HG03039 (cell line): ENCODE results near the gene VEGFB.

Experiments
- ATAC-seq: cut with Tn5 transposase; IDR thresholded peaks from one replicate; pipeline ENCODE4 v1.9.1; 2021; ENCODE audit warnings: mild to moderate bottlenecking, moderate library complexity; ENCODE audit not compliant: unreplicated experiment

VEGFB gene, protein sequence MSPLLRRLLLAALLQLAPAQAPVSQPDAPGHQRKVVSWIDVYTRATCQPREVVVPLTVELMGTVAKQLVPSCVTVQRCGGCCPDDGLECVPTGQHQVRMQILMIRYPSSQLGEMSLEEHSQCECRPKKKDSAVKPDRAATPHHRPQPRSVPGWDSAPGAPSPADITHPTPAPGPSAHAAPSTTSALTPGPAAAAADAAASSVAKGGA

DNA sequence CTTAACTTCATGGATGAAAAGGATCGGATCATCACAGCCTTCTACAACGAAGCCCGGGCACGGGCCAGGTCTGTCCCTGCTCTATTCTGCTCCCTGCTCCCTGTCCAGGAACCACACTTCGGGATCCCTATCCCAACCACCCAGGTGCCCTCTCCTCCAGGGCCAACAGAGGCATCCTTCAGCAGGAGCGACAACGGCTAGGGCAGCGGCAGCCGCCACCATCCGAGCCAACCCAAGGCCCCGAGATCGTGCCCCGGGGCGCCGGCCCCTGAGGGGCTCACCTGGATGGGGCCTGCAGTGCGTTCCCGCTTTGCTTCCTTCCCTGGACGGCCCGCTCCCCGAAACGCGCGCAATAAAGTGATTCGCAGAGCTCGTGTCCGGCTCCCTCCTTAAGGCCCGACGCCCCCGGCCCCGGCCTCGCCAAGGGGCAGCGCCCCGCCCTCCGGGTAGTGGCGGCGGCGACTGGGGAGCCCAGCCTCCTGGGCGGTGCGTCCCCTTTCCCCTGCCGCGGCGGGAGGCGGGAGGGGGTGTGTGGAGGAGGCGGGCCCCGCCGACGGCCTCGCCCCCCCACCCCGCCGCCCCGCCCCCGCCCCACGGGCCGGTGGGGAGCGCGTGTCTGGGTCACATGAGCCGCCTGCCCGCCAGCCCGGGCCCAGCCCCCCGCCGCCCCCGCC is at the start of gene VEGFB:
Gene VEGFB, plus strand, starts transcription at position 672 of the 674 bp plus-strand sequence. CDS start 250 bp downstream, outside the sequence.
- ATAC-seq, result peak; percentile 31

DNA sequence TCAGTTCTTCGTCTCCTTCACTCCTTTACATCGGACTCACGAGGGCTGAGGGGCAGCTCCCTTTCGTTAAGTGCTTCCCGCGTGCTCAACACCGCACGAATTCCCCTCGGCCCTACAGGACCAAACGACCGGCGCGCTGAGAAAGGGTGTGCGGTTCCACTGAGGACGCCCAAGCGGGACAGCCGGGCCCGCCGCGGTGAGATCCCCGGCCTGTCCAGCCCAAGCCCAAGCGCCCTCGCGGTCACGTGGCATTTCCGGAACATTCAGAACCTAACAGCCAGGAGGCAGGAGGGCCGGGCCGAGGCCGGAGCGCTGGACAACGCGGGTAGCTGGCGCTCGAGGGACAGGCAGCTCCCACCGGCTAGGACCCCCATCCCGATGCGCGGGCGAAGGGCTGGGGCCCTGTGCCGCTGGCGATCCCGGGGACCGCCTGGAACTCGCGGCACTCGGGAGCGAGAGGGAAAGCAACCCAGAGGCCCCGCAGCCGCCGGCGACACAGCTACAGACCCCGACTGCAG is 49.1 kb upstream of the VEGFB start:
- peak; percentile 16 for ATAC-seq

DNA sequence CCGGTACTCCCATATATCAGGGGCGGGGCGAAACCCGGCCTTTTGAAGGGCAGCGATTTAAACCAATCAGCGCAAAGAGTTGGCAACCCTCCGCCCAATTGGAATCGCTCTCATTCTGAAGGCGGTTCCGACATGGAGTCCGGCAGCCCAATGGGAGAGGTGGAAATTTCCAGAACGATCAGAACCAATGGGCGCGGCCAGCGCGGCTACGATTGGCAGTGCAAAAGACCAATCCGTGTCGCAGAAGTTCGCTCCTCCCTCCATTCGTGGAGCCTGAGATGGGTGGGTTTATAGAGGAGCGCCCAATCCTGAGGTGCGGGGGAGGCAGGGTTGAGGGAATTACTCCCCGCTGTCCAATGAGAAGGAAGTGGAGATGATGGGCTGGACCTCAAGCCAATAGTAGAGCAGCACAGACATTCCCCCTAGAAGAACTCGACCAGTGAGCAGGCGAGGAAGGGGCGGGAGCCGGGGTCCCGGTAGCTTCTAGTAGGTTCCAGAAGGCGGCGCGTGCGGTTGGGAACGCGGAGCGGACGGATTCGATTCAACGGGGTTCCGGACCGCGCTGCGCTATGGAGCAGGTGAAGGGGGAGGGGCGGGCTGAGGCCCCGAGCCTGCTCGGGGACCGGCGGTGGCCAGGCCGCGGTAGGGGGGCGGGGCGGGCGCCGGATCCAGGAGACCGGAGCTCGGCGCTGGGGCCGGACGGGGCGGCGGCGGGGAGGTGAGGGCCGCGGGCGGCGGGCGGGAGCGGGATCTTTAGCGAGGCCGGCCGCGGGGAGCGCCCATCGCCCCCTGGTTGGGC is 48.5 kb upstream of the VEGFB start, which contains the start of gene STIP1:
Gene STIP1, plus strand, starts transcription at position 479 of the 799 bp plus-strand sequence. Its CDS starts 91 bp downstream, at position 570.
- peak; percentile 81 for ATAC-seq

DNA sequence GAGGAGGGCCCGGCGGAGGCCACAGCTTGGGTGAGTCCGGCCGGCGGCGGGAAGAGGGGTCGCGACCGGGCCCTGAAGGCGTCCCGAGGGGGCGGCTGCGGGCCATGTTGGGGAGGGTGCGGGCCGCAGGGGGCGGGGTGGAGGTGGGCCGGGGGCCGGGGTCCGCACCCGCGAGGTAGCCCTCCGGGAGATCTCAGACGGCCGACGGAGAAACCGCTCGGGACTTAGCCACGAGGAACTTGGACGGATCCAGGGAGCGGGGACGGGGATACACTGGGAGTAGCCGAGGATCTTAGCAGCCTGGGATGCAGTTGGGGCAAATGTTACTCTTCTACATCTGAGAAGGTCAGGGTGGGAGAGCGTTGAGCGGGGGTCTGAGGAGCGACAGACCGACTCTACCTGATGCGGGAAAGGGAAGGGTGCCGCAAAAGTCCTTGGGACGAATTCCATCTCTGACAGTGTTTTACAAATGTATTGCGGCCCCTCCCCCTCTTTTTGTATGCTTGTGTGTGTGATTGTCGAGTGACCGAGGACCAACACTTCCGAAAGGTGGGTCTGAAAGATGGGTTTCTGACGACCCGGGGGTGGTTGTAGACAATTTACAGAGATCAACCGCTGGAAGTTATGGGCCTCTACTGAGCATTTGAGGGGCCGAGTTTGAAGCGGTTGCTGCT is 47.8 kb upstream of the VEGFB start:
- ATAC-seq, result peak; percentile 0

DNA sequence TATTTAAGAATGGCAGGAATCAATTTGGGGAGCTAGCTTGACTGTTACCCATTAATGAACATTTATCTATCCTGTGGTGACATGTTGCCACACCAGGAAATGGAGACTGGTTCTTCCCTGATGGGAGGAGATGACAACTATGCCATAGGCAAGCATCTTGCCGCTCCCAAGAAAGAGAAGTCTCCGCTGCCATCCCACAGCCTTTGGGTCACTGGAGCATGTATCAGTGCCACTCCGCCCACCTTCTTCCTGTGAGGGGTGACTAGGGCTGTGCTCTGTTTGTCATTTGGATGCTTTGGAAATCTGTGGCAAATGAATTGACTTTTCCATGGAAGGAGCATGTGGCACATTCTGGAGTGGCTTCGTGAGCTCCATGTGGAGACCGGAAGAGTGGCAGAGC is 42.0 kb upstream of the VEGFB start:
- no peak for ATAC-seq

DNA sequence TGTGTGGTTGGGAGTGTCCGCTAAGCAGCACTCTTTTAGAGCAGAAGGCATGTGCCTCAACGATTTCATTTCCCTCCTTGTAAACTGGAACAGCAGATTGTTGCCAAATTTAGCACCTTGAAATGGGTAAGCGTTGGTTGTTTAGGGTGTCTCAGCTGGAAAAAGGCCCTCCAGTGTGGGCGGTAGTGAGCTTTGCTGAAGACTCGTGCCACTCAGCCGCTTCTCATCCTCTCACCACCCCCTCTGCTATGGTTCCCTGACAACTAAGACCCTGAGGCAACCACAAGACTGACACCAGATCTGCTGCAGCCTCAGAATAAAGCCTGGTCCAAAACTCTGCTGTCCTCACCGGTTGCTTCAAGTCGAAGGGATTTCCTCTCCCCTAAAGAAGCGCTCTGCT is 37.8 kb upstream of the VEGFB start:
- no peak for ATAC-seq

DNA sequence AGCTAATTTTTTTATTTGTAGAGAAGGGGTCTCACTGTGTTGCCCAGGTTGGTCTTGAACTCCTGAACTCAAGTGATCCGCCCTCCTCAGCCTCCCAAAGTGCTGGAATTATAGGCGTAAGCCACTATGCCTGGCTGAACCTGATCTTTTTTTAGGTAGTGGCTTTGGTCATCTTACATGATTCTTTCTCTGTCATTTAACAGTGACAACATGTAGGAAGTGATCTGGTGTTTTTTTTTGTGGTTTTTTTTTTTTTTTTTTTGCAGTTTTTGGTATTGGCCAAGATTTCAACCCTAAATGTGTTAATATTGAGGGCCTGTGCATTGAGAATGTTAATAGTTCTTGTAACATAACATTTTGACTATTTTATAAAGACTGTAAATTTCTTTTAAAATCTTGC is 35.9 kb upstream of the VEGFB start:
- no peak for ATAC-seq

DNA sequence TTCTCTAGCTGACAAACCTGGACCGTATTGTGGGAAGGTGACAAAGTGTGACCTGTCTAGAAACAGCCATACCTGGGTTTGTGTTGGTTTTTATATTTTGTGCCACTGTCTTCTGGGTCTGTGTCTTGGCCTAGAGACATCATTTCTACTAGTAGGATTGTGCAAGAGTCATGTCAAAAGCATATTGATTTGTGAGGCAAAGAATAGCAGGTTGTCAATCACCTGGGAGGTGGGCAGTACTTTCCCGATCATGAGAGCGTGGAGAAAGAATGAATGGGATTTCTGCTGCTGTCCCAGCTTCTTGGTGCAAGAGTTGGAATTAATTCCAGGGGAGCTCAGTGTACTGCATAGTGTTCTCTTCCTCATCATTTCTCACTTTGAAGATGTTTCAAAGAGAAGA is 32.8 kb upstream of the VEGFB start:
- no peak for ATAC-seq

DNA sequence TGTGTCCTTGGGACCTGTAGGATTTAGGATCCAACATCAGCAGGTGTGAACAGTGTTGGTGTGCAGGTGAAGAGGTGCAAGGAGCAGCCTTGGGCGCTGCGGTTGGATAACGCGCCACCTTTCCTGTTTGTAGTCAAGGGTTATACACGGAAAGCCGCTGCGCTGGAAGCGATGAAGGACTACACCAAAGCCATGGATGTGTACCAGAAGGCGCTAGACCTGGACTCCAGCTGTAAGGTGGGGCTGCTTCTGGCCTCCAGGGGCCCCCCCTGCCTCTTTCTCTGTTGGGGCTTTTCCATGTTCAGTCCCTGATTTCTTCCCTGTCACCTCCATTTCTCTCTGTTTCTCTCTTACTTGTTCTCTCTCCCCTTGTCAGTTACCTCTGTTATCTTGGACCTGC is 31.4 kb upstream of the VEGFB start:
- ATAC-seq, result no peak

DNA sequence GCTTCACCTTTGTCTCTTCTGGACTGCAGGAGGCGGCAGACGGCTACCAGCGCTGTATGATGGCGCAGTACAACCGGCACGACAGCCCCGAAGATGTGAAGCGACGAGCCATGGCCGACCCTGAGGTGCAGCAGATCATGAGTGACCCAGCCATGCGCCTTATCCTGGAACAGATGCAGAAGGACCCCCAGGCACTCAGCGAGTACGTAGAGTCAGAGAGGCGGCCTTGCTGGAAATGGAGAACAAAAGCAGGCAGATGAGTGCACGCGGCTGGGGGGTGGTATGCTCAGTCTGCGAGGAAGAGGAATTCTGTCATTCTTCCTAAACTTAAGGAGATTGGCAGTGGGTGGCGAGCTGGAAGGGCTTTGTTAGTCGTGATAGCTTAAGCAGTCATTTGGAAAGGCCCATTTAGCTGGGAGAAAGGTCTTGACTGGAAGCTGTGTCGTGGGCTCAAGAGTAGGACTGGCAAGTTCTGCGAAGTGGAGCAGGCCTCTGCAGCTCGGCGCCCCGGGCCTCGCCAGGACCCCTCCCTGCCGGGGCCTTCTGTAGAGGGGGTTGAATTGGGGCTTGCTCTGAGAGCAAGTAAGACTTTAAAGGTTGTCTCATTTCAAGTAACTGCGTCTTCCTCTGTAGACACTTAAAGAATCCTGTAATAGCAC is 30.8 kb upstream of the VEGFB start:
- ATAC-seq, result no peak

DNA sequence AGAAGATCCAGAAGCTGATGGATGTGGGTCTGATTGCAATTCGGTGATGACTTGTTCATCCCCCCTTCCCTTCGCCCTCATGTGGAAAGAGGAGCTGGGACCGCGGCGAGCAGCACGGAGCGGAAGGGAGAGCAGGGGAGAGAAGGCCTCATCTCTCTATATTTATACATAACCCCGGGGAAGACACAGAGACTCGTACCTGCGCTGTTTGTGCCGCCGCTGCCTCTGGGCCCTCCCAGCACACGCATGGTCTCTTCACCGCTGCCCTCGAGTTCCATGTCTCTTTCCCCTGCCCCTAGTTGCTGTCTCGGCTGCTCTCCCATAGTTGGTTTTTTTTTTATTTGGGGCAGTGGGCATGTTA is 30.3 kb upstream of the VEGFB start:
- no peak for ATAC-seq

DNA sequence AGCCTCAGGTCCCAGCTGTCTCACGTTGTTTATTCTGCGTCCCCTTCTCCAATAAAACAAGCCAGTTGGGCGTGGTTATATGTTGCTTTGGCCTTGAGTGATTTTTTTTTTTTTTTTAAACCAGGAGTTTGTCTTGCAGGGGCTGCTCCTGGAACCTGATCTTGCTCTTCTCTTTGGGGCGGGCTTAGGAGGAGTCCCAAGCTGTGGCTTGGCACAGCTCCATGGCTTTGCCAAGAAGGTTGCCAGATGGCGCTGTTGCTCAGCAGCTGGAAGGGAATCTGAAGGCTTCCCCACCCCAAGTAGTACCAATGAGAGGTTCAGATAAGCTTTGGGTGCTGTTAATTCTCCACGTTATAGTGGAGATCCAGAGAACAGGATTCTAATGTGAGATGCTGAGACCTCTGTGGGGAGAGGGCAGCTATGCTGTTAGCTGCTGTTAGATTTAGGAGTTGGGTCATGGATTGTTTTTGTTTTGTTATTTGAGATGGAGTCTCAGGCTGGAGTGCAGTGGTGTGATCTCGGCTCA is 29.9 kb upstream of the VEGFB start:
- no peak for ATAC-seq

DNA sequence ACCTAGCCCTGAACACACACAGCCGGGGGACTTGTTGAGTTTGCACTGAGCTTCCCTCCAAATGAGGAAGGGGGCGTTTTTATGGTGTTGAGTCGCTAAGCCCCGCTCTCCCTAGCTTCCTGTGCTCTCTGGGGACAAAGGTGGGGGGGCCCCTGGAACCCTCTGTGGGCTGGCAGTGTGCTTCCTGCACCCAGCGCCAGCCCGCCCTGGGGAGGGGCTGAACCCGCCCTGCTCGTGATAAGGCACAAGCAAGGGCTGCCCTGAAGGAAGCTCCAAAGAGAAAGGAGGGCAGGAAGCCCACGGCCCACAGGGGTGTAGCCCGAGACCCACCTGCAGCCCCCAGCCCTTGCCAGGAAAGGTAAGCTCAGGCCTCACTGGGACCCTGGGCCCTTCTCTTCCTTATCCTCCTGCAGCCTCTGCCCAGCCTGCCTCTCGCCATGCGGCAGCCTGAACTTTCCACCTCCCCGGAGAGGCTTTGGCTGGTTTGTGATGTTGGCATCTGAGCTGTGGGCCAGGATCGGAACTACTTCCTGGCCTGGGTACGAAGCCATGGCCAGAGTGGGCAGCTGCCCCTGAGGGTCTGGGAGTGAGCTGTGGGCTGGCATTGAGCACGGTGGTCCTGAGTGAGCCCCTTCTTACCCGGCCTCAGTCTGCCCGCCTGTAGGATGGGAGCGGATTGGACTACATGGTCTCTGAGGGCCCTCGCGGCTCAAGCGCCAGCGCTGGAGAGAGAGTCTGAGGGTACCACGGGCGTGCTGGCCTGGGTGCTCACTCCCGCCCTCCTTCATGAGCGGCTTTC is 27.7 kb upstream of the VEGFB start, which contains the start of gene FERMT3:
Gene FERMT3, plus strand, starts transcription at position 265 of the 799 bp plus-strand sequence. CDS start 644 bp downstream, outside the sequence.
- no peak for ATAC-seq

DNA sequence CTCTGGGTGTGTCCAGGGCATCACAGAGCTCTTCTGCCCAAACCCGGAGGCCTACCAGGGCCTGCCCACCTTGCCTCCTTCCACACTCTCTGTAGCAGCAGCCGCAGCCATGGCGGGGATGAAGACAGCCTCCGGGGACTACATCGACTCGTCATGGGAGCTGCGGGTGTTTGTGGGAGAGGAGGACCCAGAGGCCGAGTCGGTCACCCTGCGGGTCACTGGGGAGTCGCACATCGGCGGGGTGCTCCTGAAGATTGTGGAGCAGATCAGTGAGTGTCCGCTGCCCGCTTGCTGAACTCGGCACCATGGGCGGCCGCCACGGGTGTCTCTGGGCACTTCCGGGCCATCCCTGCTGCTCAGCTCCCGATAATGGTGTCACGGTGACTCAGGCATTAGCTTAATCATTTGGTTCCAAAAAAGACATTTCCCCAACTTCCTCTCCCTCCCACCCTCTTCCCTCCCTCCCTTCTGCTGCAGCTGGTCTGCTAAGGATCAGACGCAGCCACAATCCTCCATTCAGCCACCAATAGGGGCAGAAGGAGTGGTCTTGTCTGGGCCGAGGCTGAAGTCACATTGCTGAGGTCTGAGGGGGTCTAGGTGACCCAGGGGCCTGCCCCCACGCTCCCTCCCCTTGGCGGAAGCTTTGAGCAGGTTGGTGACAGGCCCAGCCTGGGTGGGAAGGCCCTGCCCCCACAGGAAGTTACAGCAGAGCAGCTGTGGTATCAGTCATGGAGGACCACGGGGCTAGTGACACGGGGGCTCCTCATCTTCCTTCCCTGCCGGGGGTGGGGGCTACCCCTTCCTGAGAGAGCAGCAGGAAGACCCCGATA is 26.9 kb upstream of the VEGFB start:
- ATAC-seq, result no peak

DNA sequence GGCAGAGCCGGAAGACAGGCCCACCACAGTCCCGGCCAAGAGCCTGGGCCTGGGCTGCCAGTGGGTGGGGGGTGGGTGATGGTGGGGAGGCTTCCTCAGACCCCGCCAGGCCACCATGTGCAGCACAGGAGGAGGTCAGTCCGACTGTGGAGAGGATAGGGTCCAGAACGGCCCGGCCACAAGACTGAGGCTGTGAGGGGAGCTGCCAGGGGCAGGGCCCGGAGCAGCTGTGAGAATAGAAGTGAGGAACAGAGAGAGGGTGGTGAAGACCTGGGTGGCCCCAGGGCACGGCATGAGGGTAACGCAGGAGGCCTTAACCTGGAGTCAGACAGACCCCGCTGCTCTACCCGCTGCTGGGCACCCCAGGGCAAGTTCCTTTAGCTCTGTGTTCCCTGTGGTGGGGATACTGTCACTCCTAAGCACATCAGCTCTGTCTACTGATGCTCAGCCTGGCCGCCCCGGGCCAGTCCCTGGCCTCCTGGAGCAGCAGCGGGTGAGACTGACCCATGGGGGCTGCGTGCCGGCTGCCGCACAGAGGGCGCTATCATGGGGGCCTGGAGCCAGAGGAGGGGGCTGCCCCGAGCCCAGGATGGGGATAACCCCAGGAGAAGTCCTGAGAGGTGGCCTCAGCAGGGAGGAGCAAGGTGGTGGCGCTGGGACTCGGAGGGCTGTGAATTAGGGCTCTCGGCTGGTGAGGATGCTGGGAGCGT is 26.1 kb upstream of the VEGFB start:
- ATAC-seq, result no peak

DNA sequence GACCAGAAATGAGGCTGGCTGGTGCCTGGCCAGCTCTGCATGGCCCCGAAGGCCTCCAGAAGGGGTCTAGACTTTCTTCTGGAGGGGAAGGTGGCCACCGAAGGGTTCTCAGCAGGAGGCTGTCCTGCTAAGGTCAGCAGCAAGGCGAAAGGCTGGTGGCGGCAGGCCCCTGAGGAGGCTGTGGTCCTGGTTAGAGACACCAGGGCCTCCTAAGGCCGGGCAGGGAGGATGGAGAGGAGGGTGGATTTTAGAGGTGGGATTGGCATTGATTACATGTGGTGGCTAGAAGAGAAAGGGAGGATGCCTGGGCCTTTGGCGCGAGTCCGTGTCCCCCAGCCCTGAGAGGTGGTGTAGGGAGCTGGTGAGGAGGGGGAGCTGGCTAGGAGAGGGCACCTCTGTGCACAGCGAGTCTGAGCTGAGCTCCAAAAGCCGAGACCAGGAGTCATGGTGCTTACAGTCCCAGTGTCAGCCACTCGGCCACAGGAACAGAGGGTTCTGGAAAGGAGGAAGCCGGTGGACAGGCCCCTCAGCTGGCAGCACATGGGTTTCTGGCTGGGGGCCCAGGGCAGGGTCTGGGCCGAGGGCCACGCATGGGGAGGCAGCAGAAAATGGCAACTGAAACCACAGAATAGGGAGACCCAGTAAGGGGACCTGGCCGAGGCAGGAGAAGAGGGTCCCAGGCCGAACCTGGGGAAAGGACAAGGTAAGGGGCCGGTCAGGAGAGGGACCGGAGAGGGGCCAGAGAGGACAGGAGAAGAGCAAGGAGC is 25.4 kb upstream of the VEGFB start:
- no peak for ATAC-seq

DNA sequence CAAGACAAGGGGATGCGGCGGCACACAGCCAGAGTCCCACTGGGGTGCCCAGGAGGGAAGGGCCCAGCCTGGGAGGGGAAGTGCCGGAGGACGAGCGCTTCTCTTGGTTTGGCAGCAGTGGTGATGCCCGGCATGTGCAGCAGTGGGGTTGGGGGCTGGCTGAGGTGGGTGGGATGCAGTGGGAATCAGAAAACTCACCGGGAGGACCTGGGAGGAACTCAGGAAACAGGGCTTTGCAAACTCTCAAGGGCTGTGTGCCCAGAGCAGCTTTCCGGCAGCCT is 24.9 kb upstream of the VEGFB start:
- no peak for ATAC-seq
